RCC 7860 (cell line): ENCODE measurements around the gene TMEM14B.
"Not testable (repeated sequence)": the region's sequence is repeated elsewhere in the genome, so short reads cannot be mapped to it uniquely, and the experiment has no call there.

Experiments
- DNase-seq: peaks from one replicate; pipeline ENCODE4 v3.0.0-alpha.2; 2015; ENCODE audit warnings: low spot score
- FAIRE-seq: peaks from 2 replicates; lab custom pipeline; 2012; peaks lifted over from hg19 to GRCh38; lab: Jason Lieb, UNC

The TMEM14B gene

GRCh38 chr6:10745116-10745515 lies 2.5 kb upstream of the TMEM14B start:
- DNase-seq (no peak), FAIRE-seq (no peak)

DNA sequence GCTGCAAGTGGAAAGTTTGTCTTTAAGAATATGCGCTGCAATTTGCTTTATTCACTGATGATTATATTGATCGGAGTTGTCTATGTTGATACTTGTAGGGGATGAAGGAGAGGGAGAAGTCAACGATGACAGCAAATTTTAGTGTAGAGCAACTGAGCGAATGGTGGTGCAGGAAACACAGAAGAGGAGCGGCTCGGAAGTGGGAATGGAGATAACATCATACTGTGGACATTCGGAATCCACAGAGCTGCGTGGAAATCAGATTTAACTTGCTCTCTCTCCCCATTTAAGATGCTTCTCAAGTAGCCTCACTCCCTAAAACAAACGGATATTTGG lies 722 bp upstream of the TMEM14B start:
- FAIRE-seq, result no peak
- no peak for DNase-seq

DNA sequence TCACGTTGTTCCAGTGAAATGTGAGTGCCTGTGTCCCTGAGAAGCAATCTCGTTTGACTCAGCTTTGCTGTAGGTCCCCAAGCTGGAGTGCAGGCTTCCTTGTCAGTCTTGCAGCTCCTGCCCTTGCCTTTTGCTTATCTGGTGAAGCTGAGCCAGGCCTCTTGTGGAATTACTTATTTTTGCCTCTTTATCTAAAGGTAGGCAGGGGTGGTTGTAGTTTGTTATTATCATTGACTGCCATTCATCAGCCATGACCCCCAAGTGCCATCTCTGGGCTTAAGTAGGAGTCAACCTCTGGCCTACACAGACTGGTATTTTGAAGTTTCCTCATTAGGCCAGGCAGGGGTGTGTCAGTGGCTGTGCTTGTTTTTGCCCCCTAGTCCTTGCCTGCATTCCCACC lies 2.1 kb downstream of the TMEM14B start:
- DNase-seq (no peak), FAIRE-seq (no peak)

- not testable (repeated sequence) for FAIRE-seq, DNase-seq
These were observed 3.0 kb downstream of the TMEM14B start for GRCh38 chr6:10750568-10750967.

GRCh38 chr6:10751757-10752156 lies 4.2 kb downstream of the TMEM14B start:
- not testable (repeated sequence) for FAIRE-seq, DNase-seq

DNA sequence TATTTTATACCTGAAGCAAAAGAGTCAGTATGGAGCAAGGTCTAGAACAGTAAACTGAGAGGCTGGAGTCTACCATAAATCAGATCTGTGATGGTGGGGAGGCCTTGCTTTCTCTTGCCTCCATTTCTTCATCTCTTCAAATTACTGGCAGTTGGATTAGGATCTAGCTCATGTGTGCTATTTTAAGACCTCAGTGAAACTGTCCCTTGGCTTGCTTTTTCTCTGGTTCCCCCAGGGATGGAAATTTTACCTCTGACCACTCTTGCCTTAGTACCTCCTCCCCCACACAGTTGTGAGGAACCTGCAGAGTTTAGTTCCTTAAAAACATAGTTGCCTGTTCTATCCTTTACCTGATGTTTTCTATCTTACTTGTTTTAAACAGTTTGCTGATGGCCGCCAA lies 8.5 kb downstream of the TMEM14B start:
- FAIRE-seq (no peak), DNase-seq (no peak)

- FAIRE-seq (peak; percentile 94), DNase-seq (peak; percentile 96)
These were observed 11.8 kb downstream of the TMEM14B start for GRCh38 chr6:10759312-10759839.

DNA sequence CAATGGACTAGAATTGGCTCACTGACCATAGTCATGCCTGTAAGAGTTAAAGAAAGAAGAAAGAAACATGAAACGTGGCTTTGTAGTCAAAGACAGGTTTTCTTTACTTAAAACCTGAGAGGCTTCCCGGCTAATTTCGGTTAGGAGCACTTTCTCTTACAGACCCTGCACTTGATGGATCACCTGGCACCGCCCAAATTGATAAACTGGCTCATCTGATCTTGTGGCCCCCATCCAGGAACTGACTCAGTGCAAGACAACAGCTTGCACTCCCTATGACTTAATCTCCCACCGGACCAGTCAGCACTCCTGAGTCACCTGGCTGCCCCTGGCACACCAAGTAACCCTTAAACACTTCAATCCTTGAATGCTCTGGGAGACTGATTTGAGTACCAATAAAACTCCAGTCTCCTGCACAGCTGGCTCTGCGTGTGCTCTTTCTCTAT lies 12.3 kb downstream of the TMEM14B start:
- DNase-seq, result peak; percentile 93
- peak; percentile 88 for FAIRE-seq

GRCh38 chr6:10763006-10763405 lies 15.4 kb downstream of the TMEM14B start:
- FAIRE-seq (no peak), DNase-seq (no peak)

- FAIRE-seq, result no peak
- no peak for DNase-seq
These were observed 21.8 kb downstream of the TMEM14B start for GRCh38 chr6:10769419-10769818.

DNA sequence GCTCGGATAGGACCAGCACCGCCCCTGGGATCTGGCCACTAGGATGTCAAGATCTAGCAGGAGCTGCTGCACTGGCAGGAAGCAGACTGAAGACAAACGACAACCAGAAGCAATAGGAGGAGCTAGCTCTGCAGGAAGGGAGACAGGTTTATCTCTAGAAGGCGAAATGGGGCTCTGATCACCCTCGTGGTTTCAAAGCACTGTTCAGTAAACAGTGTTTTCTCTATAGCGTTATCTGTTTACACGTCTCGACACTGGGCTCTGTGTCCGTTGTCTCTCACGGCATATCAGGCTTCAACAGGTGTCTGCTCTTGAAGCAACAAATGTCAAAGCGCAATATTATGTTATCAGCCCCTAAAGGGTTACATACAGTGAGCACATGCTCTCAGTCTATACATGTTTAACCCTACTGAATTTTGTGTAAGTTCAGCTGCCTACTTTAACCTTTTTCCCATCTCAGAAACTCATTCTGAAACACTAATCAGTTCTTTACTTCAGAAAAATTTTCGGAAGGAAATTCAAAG lies 23.8 kb downstream of the TMEM14B start:
- no peak for DNase-seq

DNA sequence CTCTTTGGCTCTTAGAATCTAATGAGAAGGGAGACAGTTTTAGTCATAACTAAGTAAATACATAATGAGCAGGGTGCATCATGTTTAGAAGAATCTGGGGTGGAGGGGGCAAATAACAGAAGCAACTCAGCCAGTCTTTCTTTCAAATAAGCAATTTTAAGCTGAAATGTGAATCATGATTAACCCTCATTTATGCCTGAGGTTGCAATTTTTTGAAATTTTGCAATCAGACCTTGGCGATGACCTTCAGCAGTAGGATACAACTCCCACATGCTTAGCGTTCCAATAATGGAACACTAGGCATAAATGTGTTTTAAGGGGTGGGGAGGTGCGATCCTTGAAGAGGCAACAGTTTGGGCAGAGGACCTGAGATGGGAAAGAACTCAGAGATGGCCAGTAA lies 30.6 kb downstream of the TMEM14B start:
- DNase-seq (no peak), FAIRE-seq (no peak)

More for the DNA sequence above, 23.8 kb downstream of the TMEM14B start:
- no peak for FAIRE-seq

DNA sequence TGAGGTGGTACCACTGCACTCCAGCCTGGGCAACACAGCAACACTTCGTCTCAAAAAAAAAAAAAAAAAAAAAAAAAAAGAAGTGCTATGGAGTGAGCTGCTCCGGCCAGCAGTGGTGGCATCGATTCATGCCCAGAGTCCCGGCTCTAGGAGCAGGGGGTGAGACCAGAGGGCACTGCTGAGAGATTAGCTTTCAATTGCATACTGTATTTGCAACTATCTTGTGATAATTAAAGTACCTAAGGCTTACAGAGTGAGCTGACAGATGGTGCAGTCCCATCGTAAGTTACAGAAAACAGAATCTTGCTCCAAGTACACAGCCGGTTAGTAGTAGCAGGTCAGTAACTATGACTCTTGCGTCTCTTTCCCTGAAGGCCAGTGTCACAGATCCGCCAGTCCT lies 31.5 kb downstream of the TMEM14B start:
- DNase-seq, result no peak
- FAIRE-seq, result no peak

GRCh38 chr6:10791673-10792072 lies 44.1 kb downstream of the TMEM14B start:
- DNase-seq (no peak), FAIRE-seq (no peak)

- DNase-seq (no peak), FAIRE-seq (no peak)
These were observed 44.5 kb downstream of the TMEM14B start for GRCh38 chr6:10792101-10792500.

DNA sequence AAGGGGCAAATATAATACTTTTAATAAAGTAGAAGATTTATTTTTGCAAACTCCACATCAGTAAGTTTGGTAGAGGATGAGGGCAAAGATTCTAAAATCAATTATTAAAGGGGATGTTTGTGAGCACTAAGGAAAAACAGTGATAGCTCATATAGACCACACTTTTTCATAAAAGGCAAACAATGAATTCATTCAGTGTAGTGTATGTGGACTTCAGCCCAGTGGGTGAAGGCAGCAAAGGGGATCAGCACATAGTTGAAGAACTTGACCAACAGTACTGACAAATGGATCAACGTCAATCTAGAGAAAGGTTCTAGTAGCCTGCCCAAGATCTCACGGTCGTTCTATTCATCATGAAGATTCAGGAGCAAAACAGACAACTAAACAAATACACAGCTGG lies 45.4 kb downstream of the TMEM14B start:
- no peak for FAIRE-seq
- DNase-seq, result no peak

- DNase-seq (no peak), FAIRE-seq (no peak)
These were observed 46.1 kb downstream of the TMEM14B start for GRCh38 chr6:10793695-10794094.

DNA sequence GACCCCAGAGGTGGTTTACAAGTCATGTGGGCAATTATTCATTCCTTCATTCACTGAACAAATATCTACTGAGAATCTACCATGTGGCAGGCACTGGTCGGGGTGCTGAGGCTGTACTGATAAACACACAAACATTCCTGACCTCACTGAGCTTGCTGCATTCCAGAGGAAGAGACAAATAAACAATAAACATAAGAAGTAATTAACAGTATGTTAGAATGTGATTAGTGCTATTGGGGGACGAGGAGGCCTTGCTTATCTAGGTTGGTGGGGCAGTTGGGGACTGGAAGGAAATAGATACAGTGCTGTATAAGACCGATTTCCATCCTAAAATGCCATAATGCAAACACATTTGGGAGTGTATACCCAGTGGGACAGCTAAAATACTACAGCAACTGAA lies 46.6 kb downstream of the TMEM14B start:
- FAIRE-seq, result no peak

DNA sequence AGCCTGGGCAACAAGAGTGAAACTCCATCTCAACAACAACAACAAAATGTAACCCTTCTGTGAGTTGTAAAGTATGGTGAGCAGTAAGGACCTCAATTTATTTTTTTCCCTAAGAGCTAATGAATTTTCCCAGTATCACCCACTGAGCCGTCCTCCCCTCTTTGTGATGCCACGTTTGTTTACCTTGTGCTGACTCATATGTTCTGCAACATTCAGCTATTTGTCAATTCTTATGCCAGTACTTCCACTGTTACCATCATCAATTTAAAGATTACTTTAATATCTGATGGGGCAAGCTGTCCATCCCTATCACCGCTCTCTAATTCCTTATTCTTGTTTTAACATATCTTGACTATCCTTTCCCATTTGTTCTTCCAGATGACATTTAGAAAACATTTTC lies 53.2 kb downstream of the TMEM14B start:
- FAIRE-seq, result no peak
- DNase-seq, result no peak

More for the DNA sequence above, 46.6 kb downstream of the TMEM14B start:
- DNase-seq, result no peak

DNA sequence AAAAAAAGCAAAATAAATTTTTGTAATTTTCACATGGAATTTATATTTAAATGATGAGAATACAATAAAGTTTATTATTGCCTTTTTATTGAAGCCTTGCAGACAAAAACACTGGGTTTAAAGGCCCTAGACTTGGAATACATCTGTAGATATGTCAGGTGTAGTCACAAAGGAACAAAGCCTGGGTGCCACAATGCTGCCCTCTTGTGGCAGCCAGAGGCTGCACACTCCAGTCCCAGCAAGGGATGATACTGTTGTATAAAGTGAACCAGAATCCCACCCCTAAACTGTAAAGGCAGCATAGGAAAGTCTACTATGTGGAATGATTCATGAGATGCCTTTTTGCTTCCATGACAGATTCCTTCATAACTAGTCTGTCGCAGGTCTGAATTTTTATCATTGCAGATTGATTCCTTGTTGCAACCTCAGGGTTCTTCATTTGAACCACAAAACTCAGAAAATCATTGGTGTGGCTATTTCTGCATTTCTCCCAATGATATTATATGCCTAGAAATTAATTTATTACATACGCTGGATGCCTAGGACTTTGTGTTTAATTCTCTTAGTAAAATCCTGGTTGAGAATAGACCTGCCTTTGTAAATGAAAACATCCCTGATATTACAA lies 53.7 kb downstream of the TMEM14B start:
- FAIRE-seq, result peak; percentile 15
- peak; percentile 60 for DNase-seq
